KBM-7 (cell line): ENCODE measurements around the gene CNTN1.

Experiments used
- DNase-seq: peaks from one replicate; pipeline ENCODE4 v3.0.0-alpha.2; 2015
- in situ Hi-C: fragments of 300-500 bp; cut with MboI; formaldehyde crosslinking; loops from 2 replicates; pipeline ENCODE4 v1.14.3; 2020; ENCODE audit warnings: low sequenced_read_pairs, low pct_unique_long_range_greater_than_20kb, mixed read lengths

CNTN1 gene

DNA sequence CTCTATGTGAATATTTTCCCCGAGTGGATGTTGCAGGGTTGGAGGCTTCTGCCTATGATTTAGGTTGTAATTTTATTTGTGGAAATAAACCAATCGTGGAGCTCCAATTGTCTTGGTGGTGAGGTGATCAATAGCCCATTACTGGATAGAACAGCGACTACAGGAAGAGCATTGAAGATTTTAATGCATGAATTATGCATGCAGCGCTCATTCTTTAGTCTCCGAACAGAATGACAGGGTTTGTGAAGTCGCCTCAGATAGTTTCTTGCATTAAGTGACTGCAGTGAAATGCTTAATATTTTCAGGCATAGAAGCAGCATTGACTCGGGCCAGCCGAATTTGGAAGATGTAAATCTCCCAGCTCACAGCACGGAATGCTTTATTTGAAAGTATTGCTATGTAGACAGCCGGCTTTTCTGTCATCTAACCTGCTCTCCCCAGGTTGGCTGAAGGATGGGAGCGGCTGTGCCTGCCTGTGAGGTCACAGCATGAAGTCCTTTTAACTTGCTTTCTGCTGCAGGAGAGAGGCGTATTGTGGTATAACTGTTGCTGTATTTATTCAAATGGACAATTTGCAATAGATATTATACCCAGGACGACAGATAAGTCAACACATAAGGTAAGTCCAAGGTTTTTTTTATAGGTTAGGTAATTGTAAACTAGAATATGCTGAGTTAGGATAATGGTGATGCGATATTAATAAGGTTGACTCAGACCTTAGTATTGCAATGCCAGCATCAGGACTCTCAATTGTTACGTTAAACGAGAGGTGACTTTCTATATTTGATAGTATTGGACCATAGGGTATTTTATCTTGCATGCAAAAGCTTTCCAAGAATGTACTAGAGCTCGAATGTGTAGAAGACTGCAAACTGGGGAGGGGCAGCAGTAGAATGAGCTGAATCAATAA lies 135.7 kb downstream of the CNTN1 start:
- in situ Hi-C loops = no loop called here

GRCh38 chr12:40828593-40828990 lies 136.4 kb downstream of the CNTN1 start:
- no peak for DNase-seq
- in situ Hi-C loops = no loop called here

More for the DNA sequence above, 135.7 kb downstream of the CNTN1 start:
- DNase-seq = no peak

DNA sequence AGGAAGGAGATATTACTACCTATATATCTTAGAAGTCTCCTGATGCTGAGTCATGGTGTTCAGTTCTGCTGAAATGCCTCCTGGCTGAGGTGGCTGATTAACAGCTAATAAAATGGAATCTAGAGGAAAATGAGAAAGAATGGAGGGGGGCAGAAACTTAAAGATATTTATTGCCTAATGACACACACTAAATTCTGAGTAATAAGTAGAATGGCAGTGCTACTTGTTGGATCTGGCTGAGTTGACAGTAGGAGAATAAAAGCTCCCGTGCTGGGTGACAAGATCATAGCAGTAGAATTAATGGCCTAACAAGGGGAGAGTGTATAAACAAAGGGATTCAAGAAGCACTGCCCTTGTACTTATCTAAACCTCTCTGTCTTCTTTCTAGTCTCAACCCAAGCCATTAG lies 137.5 kb downstream of the CNTN1 start:
- in situ Hi-C loops = no loop called here
- no peak for DNase-seq

- no peak for DNase-seq
- in situ Hi-C loops = no loop called here
Measured at GRCh38 chr12:40831916-40832315, 139.7 kb downstream of the CNTN1 start.

DNA sequence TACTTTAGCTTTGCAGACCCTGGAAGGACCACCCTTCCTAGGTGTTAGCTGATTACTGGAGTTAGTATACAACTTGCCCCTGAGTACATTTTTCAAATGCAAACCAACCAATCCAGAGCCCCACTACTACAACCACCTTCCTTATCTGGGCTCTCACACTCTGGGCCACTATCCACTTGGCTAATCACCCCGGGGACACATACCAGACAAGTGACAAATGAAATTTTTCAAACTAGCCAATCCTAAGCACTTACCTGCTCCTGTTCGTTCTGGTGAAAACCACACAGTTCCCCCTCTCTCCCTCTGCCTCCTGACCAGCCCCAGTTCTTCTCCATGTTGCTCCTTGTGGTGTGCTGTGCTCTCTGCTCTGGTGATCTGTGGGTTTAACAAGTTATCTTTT lies 140.4 kb downstream of the CNTN1 start:
- in situ Hi-C loops = no loop called here
- DNase-seq = no peak

DNA sequence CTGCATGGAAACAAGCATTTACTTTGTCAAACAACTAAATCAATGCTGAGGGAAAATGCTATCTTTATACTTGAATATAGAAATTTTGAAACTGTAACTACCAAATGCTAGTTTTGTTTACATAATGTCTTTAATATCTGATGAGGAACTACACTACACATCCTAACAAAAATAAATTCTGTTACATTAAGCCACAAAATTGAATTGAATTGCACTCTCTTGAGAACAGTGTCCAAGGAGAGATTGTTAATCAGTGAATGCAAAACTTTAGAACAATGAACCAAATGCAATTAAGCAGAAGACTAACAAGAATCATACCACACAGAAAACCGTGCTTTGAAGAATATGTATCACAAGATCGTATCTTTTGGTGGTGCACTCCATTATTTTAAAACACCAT lies 141.6 kb downstream of the CNTN1 start:
- in situ Hi-C loops = no loop called here

GRCh38 chr12:40834321-40834720 lies 142.1 kb downstream of the CNTN1 start:
- no peak for DNase-seq
- in situ Hi-C loops = no loop called here

More for the DNA sequence above, 141.6 kb downstream of the CNTN1 start:
- DNase-seq = no peak

- in situ Hi-C loops = no loop called here
- no peak for DNase-seq
Measured at GRCh38 chr12:40837891-40838429, 145.7 kb downstream of the CNTN1 start.

DNA sequence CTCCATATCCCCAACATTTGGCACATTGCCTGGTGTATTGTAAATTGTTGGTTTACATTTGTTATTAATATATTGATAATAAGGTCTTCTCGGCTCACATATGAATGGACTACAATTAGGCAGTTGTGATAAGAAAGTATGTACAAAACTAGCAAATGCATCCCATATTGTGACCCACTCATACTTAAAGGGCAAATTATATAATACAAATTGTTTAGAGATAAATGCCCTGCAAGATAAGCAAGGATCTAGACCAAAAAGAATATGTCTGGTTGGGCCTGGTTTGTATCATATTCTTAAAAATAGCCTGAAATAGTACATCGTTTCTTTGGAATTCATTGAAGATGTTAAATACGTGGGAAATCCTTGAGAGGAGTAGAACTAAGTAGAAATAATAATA lies 151.3 kb downstream of the CNTN1 start:
- no peak for DNase-seq
- in situ Hi-C loops = no loop called here

DNA sequence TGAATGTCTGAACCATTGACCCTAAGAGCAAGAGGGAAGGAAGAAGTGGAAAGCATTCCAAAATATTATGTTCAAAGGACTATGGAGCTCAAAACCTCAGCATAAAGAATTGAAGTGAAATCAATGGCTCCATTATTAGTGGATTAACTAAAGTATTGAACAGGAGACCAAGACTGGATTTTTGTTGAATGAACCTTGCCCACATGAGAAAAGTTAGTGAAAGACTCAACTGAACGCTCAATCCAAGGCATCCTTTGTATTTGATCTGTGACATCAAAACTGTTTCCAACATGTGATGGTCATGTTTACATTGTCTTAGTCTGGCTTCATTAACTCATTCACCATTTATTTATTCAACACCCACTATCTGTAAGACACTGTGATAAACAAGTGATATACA lies 161.0 kb downstream of the CNTN1 start:
- no peak for DNase-seq
- in situ Hi-C loops = no loop called here

DNA sequence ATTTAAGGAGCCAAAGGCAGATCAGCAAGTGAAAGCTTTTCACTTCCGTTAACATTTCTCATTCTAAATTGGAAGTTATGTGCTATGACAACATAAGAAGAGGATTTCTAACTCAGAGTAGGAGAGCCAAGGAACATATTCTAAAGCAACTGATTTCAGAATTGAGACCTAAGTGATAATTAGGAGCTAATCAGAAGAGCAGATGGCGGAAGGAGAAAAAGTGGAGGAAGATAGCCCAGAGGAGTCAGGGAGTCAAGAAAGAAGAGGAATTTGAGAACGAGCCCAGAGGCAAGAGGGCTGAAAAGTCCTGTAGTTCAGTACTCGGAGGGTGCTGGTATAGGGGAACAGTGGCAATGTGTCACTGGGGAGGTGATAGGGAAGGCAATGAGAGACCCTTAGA lies 162.4 kb downstream of the CNTN1 start:
- DNase-seq = no peak
- in situ Hi-C loops = no loop called here

DNA sequence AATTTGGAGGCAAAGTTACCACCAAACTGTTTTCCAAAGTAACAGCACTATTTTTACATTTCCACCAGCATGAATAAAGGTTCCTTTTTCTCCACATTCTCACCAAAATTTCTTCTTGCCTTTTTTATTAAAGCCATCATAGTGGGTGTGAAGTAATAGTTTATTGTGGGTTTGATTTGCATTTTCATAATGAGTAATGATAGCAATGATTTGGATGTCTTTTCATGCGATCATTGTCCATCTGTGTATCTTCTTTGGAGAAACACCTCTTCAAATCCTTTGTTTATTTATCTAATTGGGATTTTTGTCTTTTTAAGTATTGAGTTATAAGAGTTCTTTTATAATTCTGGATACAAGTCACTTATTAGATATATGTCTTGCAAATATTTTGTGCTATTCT lies 172.7 kb downstream of the CNTN1 start:
- in situ Hi-C loops = no loop called here
- DNase-seq = no peak

GRCh38 chr12:40870981-40871380 lies 178.7 kb downstream of the CNTN1 start:
- in situ Hi-C loops = no loop called here

GRCh38 chr12:40874868-40875267 lies 182.6 kb downstream of the CNTN1 start:
- no peak for DNase-seq
- in situ Hi-C loops = no loop called here

More at GRCh38 chr12:40870981-40871380, 178.7 kb downstream of the CNTN1 start:
- no peak for DNase-seq

DNA sequence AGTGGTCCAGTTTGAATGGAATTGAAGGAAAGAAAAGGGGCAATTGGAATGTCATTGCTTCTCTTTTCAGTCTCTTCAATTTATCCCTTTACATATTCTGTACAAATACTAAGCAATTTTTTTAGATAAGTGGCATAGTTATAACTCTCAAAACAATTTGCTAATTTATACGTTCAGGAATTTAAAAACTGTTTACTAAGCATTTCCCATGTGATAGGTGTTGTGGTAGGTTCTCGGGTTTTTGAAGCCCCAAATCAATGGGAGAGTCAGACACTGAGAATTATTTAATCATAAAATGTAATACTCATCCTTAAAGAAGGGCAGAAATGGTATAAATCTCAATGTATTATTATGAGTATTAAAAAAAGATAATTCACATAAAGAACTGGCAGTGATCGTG lies 197.1 kb downstream of the CNTN1 start:
- no peak for DNase-seq
- in situ Hi-C loops = no loop called here

DNA sequence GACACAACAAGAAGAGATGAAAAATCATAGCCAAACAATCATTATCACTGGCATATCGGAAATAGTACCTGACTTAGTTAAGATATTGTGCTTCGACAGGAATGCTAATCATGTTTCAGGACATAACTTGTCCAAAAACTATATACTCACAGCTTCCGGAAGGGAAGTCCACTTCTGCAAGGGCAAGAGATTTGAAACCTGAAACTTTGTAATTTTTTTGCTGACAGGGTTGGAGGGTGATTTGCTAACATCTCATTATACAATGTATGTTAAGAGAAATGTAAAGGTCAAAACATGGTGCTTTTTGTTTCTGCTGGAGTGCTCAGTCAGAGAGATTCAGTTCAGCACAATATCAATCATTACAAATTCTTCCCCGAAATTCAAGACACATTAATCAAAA lies 200.3 kb downstream of the CNTN1 start:
- in situ Hi-C loops = no loop called here
- DNase-seq = no peak

DNA sequence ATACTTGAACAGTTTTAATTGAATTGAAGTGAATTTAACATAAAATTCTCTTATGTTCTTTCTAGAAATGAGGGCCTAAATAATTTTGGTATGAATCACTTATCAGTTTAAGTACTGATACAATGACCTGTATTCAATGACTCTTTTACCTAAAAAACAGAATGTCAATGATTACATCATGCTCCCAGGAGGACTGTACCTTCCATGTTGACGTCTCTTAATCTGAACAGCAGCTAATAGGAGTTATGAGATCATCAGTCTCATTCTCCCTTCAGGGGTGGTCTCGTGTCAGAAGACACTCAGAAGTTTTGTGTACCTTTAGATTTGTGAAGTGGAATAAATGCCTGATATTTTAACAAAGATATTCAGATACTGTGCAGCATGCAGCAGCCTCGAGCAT lies 206.3 kb downstream of the CNTN1 start:
- in situ Hi-C loops = no loop called here
- no peak for DNase-seq

DNA sequence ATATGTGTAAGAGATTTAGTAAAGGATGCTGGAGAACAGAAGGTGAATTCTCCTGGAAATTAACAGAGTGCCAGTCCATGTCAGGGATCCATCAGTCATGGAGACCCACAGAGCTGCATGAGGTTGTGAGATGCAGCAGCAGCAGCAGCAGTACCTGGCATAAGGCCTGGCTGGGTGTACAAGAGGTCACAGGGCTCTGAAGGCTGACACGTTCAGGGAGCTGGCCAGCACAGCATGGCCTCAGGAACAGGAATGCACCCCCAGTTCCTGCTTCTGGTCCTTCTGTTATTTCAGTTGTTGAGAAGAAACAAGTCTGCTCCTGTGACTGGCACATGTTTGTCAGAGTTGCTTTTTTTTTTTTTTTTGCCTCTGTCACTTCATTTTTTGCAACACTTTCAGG lies 210.8 kb downstream of the CNTN1 start:
- in situ Hi-C loops = loop anchor here (25.0 kb wide), 1 partner anchor 266 kb away; no protein-coding TSS in a partner anchor
- no peak for DNase-seq

DNA sequence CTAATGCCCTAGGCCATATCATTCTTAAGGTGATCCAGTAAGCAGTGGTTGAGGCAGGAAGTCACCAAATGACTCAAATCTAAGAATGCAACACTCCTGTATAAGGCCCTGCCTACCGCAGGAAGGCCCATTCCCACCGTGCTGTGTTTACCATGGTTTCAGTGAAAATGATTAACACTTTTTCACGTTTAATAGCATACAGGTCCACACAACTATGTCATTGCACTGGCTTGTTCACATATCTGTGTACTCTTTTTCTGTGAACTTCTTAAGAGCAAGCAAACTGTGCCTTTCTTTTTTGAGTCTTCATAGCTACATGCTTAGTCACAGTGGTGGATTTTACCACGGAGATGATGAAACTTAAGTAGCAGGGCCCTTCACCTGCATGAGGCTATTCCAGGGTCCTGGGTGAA lies 214.9 kb downstream of the CNTN1 start:
- in situ Hi-C loops = loop anchor here (25.0 kb wide), 1 partner anchor 270 kb away; no protein-coding TSS in a partner anchor
- DNase-seq = no peak

GRCh38 chr12:40911676-40912075 lies 219.4 kb downstream of the CNTN1 start:
- no peak for DNase-seq
- in situ Hi-C loops = loop anchor here (25.0 kb wide), 1 partner anchor 274 kb away; no protein-coding TSS in a partner anchor
